ENCODE data around the gene PI4KB. TPM values are rescaled to one million over a fixed set of nuclear protein-coding genes. Genes with fewer than 3 reads are reported as not detected.

The PI4KB gene
- total RNA-seq, 4 donors from 2014 or later: 50.0 to 73.1 (median 56.0) TPM

DNA sequence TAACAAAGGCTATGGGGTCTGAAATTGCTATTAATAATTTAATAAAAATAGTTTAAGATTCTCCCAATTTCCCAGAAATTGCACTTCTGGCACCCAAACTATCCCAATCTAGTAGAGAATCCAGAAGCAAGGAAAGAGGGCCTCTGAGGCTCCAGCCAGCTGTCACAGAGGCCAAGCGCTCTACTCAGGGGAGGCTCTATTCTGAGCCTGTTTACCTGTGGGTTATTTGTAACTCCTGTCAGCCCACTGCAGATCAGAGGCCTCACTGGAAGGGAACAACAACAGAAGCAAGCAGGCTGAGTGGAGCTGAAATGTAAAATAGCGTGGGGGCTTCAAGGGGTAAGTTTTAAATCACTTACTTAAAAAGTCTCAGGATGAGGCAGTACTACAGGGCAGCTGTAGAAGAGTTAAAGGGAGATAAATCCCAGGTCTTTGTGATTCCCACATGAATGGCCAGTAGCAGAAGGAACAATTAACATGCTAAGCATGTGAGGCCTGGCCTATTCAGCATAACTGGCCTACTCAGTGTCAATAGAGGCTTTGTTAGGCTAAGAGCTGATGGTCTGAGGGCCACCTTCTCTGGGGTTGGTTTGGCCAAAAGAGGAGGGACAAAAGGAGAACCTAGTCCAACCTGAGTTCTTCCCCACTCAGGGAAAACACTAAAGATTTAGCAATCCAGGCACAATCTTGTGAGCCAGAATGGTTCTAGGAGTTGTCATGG lies 32.3 kb downstream of the PI4KB start:
- TF ChIP-seq, protein P1, sequence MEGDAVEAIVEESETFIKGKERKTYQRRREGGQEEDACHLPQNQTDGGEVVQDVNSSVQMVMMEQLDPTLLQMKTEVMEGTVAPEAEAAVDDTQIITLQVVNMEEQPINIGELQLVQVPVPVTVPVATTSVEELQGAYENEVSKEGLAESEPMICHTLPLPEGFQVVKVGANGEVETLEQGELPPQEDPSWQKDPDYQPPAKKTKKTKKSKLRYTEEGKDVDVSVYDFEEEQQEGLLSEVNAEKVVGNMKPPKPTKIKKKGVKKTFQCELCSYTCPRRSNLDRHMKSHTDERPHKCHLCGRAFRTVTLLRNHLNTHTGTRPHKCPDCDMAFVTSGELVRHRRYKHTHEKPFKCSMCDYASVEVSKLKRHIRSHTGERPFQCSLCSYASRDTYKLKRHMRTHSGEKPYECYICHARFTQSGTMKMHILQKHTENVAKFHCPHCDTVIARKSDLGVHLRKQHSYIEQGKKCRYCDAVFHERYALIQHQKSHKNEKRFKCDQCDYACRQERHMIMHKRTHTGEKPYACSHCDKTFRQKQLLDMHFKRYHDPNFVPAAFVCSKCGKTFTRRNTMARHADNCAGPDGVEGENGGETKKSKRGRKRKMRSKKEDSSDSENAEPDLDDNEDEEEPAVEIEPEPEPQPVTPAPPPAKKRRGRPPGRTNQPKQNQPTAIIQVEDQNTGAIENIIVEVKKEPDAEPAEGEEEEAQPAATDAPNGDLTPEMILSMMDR (IDR thresholded peaks at IDR 0.05; ENCODE audit: low read depth): no peak

DNA sequence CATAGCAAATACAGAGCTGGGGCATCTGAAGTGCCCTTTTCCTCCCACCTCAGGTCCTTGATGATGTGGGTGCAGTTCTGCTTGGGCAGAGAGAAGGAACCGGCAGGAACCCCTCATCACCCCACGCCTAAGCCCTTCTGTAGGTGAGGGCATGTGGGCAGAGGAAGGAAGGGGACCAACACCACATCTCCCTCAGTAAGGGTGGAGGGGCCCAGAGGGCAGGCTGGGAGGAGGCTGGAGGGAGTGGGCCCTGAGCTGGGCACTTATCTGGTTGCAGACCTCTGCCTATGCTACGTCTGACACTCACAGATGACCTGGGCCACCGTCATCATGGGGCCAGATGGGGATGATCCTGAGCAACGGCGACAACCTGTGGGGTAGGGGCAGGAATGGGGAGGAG lies 34.1 kb downstream of the PI4KB start:
- TF ChIP-seq, protein P1 (IDR thresholded peaks at IDR 0.05; ENCODE audit: low read depth): no peak

GRCh38 chr1:151292207-151293030 lies 34.8 kb downstream of the PI4KB start:
- TF ChIP-seq, protein P1 (IDR thresholded peaks at IDR 0.05; ENCODE audit: low read depth): no peak

- TF ChIP-seq, protein P1 (IDR thresholded peaks at IDR 0.05; ENCODE audit: low read depth): no peak
Observed at GRCh38 chr1:151290709-151291303, 36.4 kb downstream of the PI4KB start.

GRCh38 chr1:151289991-151290708 lies 37.1 kb downstream of the PI4KB start:
- TF ChIP-seq, protein P1 (IDR thresholded peaks at IDR 0.05; ENCODE audit: low read depth): no peak

DNA sequence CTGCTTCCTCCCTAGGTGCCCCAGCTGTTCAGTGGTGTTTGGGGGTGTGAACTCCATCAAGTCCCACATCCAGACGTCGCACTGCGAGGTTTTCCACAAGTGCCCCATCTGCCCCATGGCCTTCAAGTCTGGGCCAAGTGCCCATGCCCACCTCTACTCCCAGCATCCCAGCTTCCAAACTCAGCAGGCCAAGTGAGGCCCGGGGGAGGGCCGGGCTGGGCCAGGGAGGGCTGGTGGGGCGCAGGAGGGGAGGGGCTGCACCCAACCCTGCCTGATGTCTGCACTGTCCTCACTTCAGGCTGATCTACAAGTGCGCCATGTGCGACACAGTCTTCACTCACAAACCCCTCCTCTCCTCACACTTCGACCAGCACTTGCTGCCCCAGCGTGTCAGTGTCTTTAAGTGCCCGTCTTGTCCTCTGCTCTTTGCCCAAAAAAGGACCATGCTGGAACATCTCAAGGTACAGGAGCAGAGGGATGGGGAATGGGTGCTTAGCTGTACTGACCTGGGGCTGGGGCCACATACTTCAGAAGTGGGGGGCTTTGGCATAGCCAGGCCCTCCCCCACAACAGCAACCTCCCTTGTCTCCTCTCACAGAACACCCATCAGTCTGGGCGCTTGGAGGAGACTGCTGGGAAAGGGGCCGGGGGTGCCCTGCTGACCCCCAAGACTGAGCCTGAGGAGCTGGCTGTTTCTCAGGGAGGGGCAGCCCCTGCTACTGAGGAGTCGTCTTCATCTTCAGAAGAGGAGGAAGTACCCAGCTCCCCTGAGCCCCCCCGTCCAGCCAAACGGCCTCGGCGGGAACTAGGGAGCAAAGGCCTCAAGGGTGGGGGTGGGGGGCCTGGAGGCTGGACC lies 37.9 kb downstream of the PI4KB start:
- TF ChIP-seq, protein P1 (IDR thresholded peaks at IDR 0.05; ENCODE audit: low read depth): no peak
